Cardiac muscle cell (in vitro differentiated cells and primary cell): ENCODE data around the gene FSTL3. TPM values are rescaled to one million over a fixed set of nuclear protein-coding genes. Genes with fewer than 3 reads are reported as not detected.

Experiments used
- DNase-seq, 2 donors: peaks; one replicate each; pipeline versions ENCODE4 v3.0.0 to v3.0.0-alpha.2; 2010 to 2017; ENCODE audit warnings: low read depth in 1 of 2, low spot score in 1 of 2
- H3K27ac ChIP-seq: fragments of 200-600 bp; sonication (generic); 2 replicates; pipeline ENCODE4 v1.5.1; 2016
- H3K27me3 ChIP-seq: fragments of 200-600 bp; sonication (generic); 2 replicates; pipeline ENCODE4 v1.6.0; 2016; ENCODE audit warnings: control low read depth
- H3K36me3 ChIP-seq: fragments of 200-600 bp; sonication (generic); 2 replicates; pipeline ENCODE4 v1.5.1; 2016; ENCODE audit warnings: control low read depth
- H3K4me1 ChIP-seq: fragments of 200-600 bp; sonication (generic); 2 replicates; pipeline ENCODE4 v1.8.1; 2017; ENCODE audit warnings: low read depth, mild to moderate bottlenecking, mixed run types
- H3K4me3 ChIP-seq: fragments of 200-600 bp; sonication (generic); 2 replicates; pipeline ENCODE4 v1.5.1; 2016; ENCODE audit warnings: mild to moderate bottlenecking
- H3K9me3 ChIP-seq: fragments of 200-600 bp; sonication (generic); 2 replicates; pipeline ENCODE4 v1.5.1; 2017; ENCODE audit warnings: low read depth, mild to moderate bottlenecking, control low read depth
- CTCF ChIP-seq: IDR thresholded peaks from 2 replicates; pipeline ENCODE4 v1.5.1; 2012; ENCODE audit warnings: low read depth, mild to moderate bottlenecking, low read length
- polyA plus RNA-seq: library from polyadenylated mRNA; unstranded; fragments of >200 nt; fragmentation: Nextera tagmentation; extraction: Ambion mirVana; gene quantifications from 2 replicates; pipeline ENCODE4 v1.2.1, GENCODE V29; 2016
- total RNA-seq: library from RNA; depleted of rRNA; stranded (reverse); fragments of >200 nt; gene quantifications from 2 replicates; pipeline ENCODE4 v1.2.3, GENCODE V29; 2016

The FSTL3 gene
- total and polyA plus RNA-seq, 2 experiments from 2014 or later = 34.7 to 46.9 TPM

- Histone ChIP-seq H3K9me3 (no peaks in the 10 kb centered on the region), H3K4me3 (no peak overlapping the region), H3K4me1 (no peaks in the 10 kb centered on the region), H3K27ac (no peak overlapping the region), H3K27me3 (no peaks in the 10 kb centered on the region), H3K36me3 (peaks cover 26% of the 10 kb centered on the region)
- DNase-seq = no peak
- TF ChIP-seq CTCF = no peak
Measured at GRCh38 chr19:651991-652390, 24.2 kb upstream of the FSTL3 start.

- Histone ChIP-seq H3K27ac (no peak overlapping the region), H3K4me1 (no peaks in the 10 kb centered on the region), H3K4me3 (no peak overlapping the region), H3K36me3 (peaks cover 20% of the 10 kb centered on the region), H3K9me3 (no peaks in the 10 kb centered on the region), H3K27me3 (no peaks in the 10 kb centered on the region)
- no peak for DNase-seq
- TF ChIP-seq CTCF = no peak
Measured at GRCh38 chr19:652467-653389, 23.5 kb upstream of the FSTL3 start.

- no peak overlapping the region for H3K4me3 ChIP-seq
- no peaks in the 10 kb centered on the region for H3K4me1 ChIP-seq
- peaks cover 15% of the 10 kb centered on the region for H3K36me3 ChIP-seq
- no peaks in the 10 kb centered on the region for H3K27me3 ChIP-seq
- no peak for DNase-seq
- no peaks in the 10 kb centered on the region for H3K9me3 ChIP-seq
- H3K27ac ChIP-seq = no peak overlapping the region
- TF ChIP-seq CTCF = no peak
Measured at GRCh38 chr19:653425-653824, 22.8 kb upstream of the FSTL3 start.

GRCh38 chr19:655691-656090, 20.5 kb upstream of the FSTL3 start:
- H3K4me3 ChIP-seq = no peak overlapping the region
- no peaks in the 10 kb centered on the region for H3K9me3 ChIP-seq
- H3K27ac ChIP-seq = no peak overlapping the region
- no peak for DNase-seq
- H3K4me1 ChIP-seq = no peaks in the 10 kb centered on the region
- no peaks in the 10 kb centered on the region for H3K27me3 ChIP-seq
- H3K36me3 ChIP-seq = peaks cover 8% of the 10 kb centered on the region
- no peak for TF ChIP-seq CTCF

GRCh38 chr19:656751-657559, 19.2 kb upstream of the FSTL3 start:
- no peak for TF ChIP-seq CTCF
- no peaks in the 10 kb centered on the region for H3K27me3 ChIP-seq
- H3K27ac ChIP-seq = no peak overlapping the region
- peaks cover 8% of the 10 kb centered on the region for H3K4me1 ChIP-seq
- peaks cover under 1% of the 10 kb centered on the region for H3K36me3 ChIP-seq
- H3K9me3 ChIP-seq = no peaks in the 10 kb centered on the region
- DNase-seq = no peak
- H3K4me3 ChIP-seq = no peak overlapping the region
